HG02885 (cell line): ENCODE results near the gene KHDC4.
"Not testable (repeated sequence)": the region's sequence is repeated elsewhere in the genome, so short reads cannot be mapped to it uniquely, and the experiment has no call there.

Experiments
- ATAC-seq: cut with Tn5 transposase; IDR thresholded peaks from one replicate; pipeline ENCODE4 v1.9.1; 2021; ENCODE audit warnings: mild to moderate bottlenecking; ENCODE audit not compliant: unreplicated experiment, poor library complexity

KHDC4 gene

GRCh38 chr1:155942578-155943141, 8.4 kb upstream of the KHDC4 start:
- no peak for ATAC-seq

GRCh38 chr1:155941845-155942531, 7.8 kb upstream of the KHDC4 start:
- ATAC-seq = no peak

GRCh38 chr1:155940993-155941844, 7.0 kb upstream of the KHDC4 start, which contains the start of gene RXFP4:
Gene RXFP4 (plus strand): TSS chr1:155941638. CDS start chr1:155941710, 72 bp downstream.
- ATAC-seq = no peak

GRCh38 chr1:155940482-155940992, 6.3 kb upstream of the KHDC4 start:
- ATAC-seq = no peak

- no peak for ATAC-seq
These were observed 4.0 kb upstream of the KHDC4 start for GRCh38 chr1:155938220-155938627.

GRCh38 chr1:155934936-155935590, 850 bp upstream of the KHDC4 start:
- no peak for ATAC-seq

- no peak for ATAC-seq
These were observed 569 bp downstream of the KHDC4 start for GRCh38 chr1:155933591-155934096.

- no peak for ATAC-seq
These were observed 1.7 kb downstream of the KHDC4 start for GRCh38 chr1:155932487-155932886.

- no peak for ATAC-seq
These were observed 2.1 kb downstream of the KHDC4 start for GRCh38 chr1:155932081-155932480.

- ATAC-seq = no peak
These were observed 2.7 kb downstream of the KHDC4 start for GRCh38 chr1:155931332-155932038.

- not testable (repeated sequence) for ATAC-seq
These were observed 3.5 kb downstream of the KHDC4 start for GRCh38 chr1:155930725-155931124.

GRCh38 chr1:155929057-155929456, 5.2 kb downstream of the KHDC4 start:
- ATAC-seq = no peak

GRCh38 chr1:155925506-155925905, 8.7 kb downstream of the KHDC4 start:
- ATAC-seq = no peak

GRCh38 chr1:155920717-155921116, 13.5 kb downstream of the KHDC4 start:
- no peak for ATAC-seq

- ATAC-seq = no peak
These were observed 14.4 kb downstream of the KHDC4 start for GRCh38 chr1:155919801-155920200.

- ATAC-seq = no peak
These were observed 15.6 kb downstream of the KHDC4 start for GRCh38 chr1:155918660-155919059.

- no peak for ATAC-seq
These were observed 20.1 kb downstream of the KHDC4 start for GRCh38 chr1:155913969-155914757.

GRCh38 chr1:155912056-155912536, 22.1 kb downstream of the KHDC4 start:
- no peak for ATAC-seq
